SW480 (cell line): ENCODE data around the gene TDRD7.
"Not testable (repeated sequence)": the region's sequence is repeated elsewhere in the genome, so short reads cannot be mapped to it uniquely, and the experiment has no call there.

Source experiments
- DNase-seq: peaks from one replicate; pipeline ENCODE4 v3.0.0-alpha.2; 2016; ENCODE audit warnings: low spot score

Gene TDRD7

GRCh38 chr9:97474372-97474925 is 62.6 kb downstream of the TDRD7 start:
- DNase-seq = no peak

GRCh38 chr9:97475059-97475458 is 63.2 kb downstream of the TDRD7 start:
- no peak for DNase-seq

- no peak for DNase-seq
Observed at GRCh38 chr9:97478301-97478981, 66.5 kb downstream of the TDRD7 start.

GRCh38 chr9:97479496-97480159 is 67.7 kb downstream of the TDRD7 start:
- DNase-seq = no peak

- DNase-seq = no peak
Observed at GRCh38 chr9:97480174-97480573, 68.3 kb downstream of the TDRD7 start.

- DNase-seq = no peak
Observed at GRCh38 chr9:97480749-97481148, 68.9 kb downstream of the TDRD7 start.

GRCh38 chr9:97484134-97484533 is 72.2 kb downstream of the TDRD7 start:
- DNase-seq = no peak

GRCh38 chr9:97487107-97487506 is 75.2 kb downstream of the TDRD7 start:
- peak; percentile 26 for DNase-seq

- no peak for DNase-seq
Observed at GRCh38 chr9:97487861-97488260, 76.0 kb downstream of the TDRD7 start.

GRCh38 chr9:97491216-97491999 is 79.5 kb downstream of the TDRD7 start:
- DNase-seq = no peak

- not testable (repeated sequence) for DNase-seq
Observed at GRCh38 chr9:97497558-97498375, 85.9 kb downstream of the TDRD7 start.

- DNase-seq = not testable (repeated sequence)
Observed at GRCh38 chr9:97498846-97499245, 87.0 kb downstream of the TDRD7 start.

- DNase-seq = no peak
Observed at GRCh38 chr9:97500263-97500662, 88.4 kb downstream of the TDRD7 start.

GRCh38 chr9:97500765-97501176 is 88.9 kb downstream of the TDRD7 start:
- no peak for DNase-seq

- peak; percentile 76 for DNase-seq
Observed at GRCh38 chr9:97501177-97501971, 89.5 kb downstream of the TDRD7 start, which contains the start of gene TMOD1. Gene TMOD1 (plus strand): TSS chr9:97501666. CDS start chr9:97524189, 22,523 bp downstream.

GRCh38 chr9:97501972-97502221 is 90.0 kb downstream of the TDRD7 start:
- no peak for DNase-seq

GRCh38 chr9:97502222-97502983 is 90.5 kb downstream of the TDRD7 start:
- DNase-seq = peak; percentile 20

GRCh38 chr9:97502984-97503861 is 91.3 kb downstream of the TDRD7 start:
- DNase-seq = no peak

- DNase-seq = no peak
Observed at GRCh38 chr9:97503862-97504210, 91.9 kb downstream of the TDRD7 start.
